Esophagus squamous epithelium (tissue), 4 donors: ENCODE measurements around the gene FAM171A1.

Experiments used
- CTCF ChIP-seq, 6 experiments: fragments of 450-650 bp in 4 of 6; fragments of 200-600 bp in 2 of 6; sonication (generic) in 2 of 6; IDR thresholded peaks; one replicate each; pipeline ENCODE4 v1.5.1; 2016 to 2019; ENCODE audit warnings: antibody characterized with exemption in 6 of 6, mild to moderate bottlenecking in 4 of 6, moderate library complexity in 4 of 6
- POLR2A ChIP-seq, 4 donors: fragments of 450-650 bp; IDR thresholded peaks; one replicate each; pipeline ENCODE4 v1.6.1; 2017; ENCODE audit warnings: antibody characterized with exemption in 4 of 4, mild to moderate bottlenecking in 4 of 4, moderate library complexity in 3 of 4

- TF ChIP-seq CTCF (IDR thresholded peaks at IDR 0.05) (no peak), POLR2A (IDR thresholded peaks at IDR 0.05) (no peak)
These were observed 143.3 kb downstream of the FAM171A1 start for GRCh38 chr10:15227611-15228372.
